Fibroblast of the aortic adventitia (primary cell): ENCODE data around the gene ERLIN1. TPM values are rescaled to one million over a fixed set of nuclear protein-coding genes. Genes with fewer than 3 reads are reported as not detected.

Experiments
- DNase-seq: peaks from one replicate; pipeline ENCODE4 v3.0.0-alpha.2; 2010; ENCODE audit warnings: low read depth
- H3K4me3 ChIP-seq: 2 replicates; pipeline ENCODE4 v1.5.1; 2011; ENCODE audit warnings: low read depth, mild to moderate bottlenecking, control low read depth, low read length, moderate library complexity
- total RNA-seq: library from RNA; depleted of rRNA; stranded (reverse); fragments of >200 nt; gene quantifications from 2 replicates; pipeline ENCODE4 v1.2.3, GENCODE V29; 2012; ENCODE audit warnings: low replicate concordance
- TF ChIP-seq, protein P1 (sequence below): IDR thresholded peaks from 2 replicates; pipeline ENCODE4 v1.5.1; 2011; ENCODE audit warnings: mild to moderate bottlenecking, low read length, control low read depth, inconsistent platforms; ENCODE audit not compliant: insufficient read depth

The ERLIN1 gene
- total RNA-seq, result 49.1 and 53.6 TPM in 2 replicates

DNA sequence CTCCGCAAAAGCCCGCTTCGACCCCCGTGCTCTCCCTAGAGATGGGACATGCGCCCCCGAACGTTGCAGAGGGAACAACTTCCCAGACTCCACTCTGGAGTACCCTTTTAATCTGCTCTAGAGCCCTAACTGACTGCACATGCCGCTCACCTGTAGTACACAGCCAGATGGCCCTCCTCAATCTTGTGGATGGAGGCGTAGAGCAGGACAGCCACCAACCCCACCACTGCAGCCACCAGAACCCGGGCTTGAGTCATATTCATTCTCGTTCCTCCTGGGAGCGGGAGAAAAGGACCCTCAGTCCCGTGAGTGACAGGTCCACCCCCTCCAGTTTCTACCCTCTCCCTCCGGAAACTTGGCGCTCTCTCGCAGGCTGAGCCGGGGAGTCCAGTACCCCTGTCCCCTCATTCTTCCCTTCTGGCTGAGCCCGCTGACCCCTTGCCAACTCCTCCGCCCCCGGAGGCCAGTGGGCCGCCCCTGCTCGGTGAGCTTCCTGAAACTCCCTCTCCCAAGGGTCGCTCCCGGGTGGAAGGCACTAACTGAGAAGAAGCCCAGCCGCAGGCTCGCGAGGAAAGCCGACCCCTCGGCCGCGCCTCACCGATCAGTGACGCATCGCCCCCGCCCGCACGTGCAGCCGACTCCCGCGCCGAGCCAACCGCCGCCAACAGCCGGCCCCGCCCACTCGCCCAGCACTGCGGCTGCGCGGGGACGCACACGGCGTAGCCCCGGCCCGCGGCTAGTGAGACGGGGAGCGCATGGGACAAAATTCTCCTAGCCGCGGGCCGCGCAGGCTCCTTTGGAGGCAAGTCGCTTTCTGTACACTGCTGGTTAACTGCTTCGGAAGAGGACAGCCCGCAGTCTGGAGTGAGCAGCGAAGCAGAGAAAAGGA, at the start of gene ERLIN1:
ERLIN1 (minus strand) TSS at position 666 of the 889 bp plus-strand sequence; CDS start at position 263, 403 bp downstream.
- TF ChIP-seq, protein P1, sequence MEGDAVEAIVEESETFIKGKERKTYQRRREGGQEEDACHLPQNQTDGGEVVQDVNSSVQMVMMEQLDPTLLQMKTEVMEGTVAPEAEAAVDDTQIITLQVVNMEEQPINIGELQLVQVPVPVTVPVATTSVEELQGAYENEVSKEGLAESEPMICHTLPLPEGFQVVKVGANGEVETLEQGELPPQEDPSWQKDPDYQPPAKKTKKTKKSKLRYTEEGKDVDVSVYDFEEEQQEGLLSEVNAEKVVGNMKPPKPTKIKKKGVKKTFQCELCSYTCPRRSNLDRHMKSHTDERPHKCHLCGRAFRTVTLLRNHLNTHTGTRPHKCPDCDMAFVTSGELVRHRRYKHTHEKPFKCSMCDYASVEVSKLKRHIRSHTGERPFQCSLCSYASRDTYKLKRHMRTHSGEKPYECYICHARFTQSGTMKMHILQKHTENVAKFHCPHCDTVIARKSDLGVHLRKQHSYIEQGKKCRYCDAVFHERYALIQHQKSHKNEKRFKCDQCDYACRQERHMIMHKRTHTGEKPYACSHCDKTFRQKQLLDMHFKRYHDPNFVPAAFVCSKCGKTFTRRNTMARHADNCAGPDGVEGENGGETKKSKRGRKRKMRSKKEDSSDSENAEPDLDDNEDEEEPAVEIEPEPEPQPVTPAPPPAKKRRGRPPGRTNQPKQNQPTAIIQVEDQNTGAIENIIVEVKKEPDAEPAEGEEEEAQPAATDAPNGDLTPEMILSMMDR, result peak; percentile 7
- peak; percentile 86 for DNase-seq
- peak within 1 kb of the TSS; percentile 94 for H3K4me3 ChIP-seq

DNA sequence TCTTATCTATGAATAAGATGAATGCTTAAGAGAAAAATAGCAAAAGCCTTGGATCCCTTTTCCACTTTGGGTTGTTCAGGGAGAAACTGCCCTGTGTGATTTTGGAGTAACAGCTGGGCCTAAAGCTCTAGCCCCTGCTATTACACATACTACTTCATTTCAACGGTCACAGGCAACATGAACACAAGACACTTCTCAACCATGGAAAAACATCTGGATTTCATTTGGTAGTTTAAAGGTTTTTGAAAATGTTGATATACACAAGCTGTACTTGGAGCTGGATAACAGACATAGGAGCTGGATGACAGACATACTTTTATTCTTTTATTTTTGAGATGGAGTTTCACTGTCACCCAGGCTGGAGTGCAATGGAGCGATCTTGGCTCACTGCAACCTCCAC, 46.3 kb upstream of the ERLIN1 start:
- no peak overlapping the region for H3K4me3 ChIP-seq
- peak; percentile 22 for DNase-seq
- TF ChIP-seq, protein P1, result no peak

DNA sequence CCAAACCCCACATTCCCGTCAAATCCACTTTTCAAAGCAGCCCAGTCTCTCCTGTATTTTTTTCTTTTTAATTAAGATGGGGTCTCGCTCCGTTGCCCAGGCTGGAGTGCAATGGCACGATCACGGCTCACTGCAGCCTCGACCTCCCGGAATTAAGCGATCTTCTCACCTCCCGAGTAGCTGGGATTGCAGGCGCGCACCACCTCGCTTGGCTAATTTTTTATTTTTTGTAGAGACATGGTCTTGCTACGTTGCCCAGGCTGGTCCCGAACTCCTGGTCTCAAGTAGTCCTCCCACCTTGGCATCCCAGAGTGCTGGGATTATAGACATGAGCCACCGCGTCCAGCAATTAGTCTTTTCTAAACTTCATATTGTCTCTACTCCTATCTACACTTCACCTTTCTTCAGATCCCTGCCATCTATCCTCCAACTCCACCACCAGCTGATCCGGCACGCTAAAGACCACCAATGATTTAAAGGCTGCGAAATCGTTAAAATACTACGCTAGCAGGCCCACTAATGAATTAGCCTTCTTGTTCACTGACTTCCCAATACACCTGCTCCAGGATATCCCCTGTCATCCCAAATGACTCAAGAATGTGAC, 44.1 kb upstream of the ERLIN1 start:
- DNase-seq, result no peak
- peak overlapping the region; percentile 99 for H3K4me3 ChIP-seq
- TF ChIP-seq, protein P1, result no peak

DNA sequence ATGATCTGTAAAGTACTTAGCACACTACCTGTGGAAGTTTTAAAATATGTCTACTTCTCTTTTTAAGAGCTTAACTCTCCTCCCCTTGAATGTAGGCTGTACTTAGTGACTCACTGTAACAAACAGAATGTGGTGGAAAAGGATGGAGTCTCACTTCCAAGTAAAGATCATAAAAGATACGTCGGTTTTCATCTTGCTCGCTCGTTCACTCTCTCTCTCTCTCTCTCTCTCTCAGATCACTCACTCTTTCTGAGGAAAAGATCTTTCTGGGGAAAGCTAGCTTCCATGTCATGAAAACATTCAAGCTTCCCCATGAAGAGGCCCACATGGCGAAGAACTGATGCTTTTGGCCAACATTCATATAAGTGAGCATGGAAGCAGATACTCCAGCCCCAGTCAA, 38.0 kb upstream of the ERLIN1 start:
- no peak for DNase-seq
- TF ChIP-seq, protein P1, result no peak
- H3K4me3 ChIP-seq, result no peak overlapping the region

DNA sequence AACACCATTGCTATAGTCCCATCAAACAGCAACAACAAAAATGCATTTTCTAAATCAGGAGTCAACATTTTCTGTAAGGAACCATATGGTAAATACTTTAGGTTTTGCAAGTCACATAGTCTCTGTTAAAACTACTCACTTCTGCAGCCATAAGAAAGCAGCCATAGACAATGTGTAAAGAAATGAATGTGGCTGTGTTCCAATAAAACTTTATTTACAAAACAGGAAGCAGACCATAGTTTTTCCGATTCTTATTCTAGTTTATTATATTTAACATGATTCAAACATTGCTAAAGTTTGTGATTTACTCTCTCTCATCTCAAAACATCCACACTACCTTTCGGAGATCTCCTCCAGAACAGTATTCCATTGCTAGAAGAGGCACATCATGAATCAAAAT, 36.7 kb upstream of the ERLIN1 start:
- DNase-seq, result no peak
- TF ChIP-seq, protein P1, result no peak
- no peak overlapping the region for H3K4me3 ChIP-seq

DNA sequence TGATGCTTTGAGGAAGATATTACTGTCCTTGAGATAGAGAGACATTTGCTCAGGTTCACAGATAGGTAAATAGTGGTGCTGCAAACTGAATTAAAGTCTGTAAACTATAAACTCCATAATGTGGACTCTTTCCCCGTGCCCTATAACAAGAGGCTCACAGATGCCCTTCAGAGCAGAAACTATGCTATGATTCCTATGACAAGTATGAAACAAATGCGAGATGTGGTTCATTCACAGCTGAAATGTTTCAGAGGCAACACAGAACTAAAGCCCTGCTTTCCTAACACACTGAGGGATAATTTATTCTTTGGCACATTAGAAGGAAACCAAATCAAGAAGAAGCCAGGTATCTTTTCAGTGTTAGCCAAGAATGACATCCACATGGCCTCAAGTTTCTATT, 30.2 kb upstream of the ERLIN1 start:
- DNase-seq, result no peak
- TF ChIP-seq, protein P1, result no peak
- no peak overlapping the region for H3K4me3 ChIP-seq
